ENCODE results near the gene ADRA2B. TPM values are rescaled to one million over a fixed set of nuclear protein-coding genes. Genes with fewer than 3 reads are reported as not detected.

ADRA2B gene
- total RNA-seq, 4 donors from 2014 or later: 0.93 to 3.6 (median 1.2) TPM

DNA sequence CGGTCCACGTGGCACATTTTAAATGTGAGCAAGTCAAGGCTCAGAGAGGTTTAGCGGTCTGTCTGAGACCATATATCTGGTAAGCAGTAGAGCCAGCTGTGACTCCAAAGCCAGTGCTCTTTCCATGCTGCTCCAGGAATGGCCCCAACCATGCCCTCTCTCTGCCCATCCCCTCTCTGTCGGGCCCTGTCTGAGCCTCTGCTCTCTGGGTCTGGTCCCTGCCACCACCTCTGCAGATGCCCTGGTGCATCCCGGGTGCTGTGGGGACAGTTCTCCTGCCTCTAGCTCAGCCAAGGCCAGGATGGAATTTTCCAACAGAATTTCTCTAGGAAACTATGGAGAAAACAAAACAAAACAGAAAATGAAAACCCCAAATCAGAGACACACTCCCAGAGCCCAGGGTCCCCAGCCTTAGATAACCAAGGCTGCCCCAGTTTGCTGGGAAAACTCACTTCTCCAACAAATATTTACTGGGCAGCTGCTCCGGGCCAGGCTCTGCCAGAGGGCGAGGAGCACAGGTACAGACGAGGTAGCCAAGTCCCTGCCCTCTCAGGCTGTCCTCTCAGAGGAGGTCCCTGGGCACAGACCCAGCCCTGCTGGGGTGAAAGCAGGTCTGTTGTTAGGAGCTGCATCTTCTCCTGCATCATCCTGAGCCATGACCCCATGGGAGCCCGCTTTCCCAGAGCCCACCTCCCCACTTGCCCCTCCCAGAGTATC is 9.2 kb downstream of the ADRA2B start:
- no peak overlapping the region for H3K4me3 ChIP-seq
- H3K27me3 ChIP-seq: peaks cover 3% of the 10 kb centered on the region
- H3K27ac ChIP-seq: no peak overlapping the region
- 66% methylated on average over 4 of the region's 9 CpGs for whole genome bisulfite sequencing
- no peaks in the 10 kb centered on the region for H3K4me1 ChIP-seq
- TF ChIP-seq POLR2A (IDR thresholded peaks at IDR 0.05): no peak
- no peak for TF ChIP-seq CTCF (IDR thresholded peaks at IDR 0.05)
- no peak for TF ChIP-seq EP300 (IDR thresholded peaks at IDR 0.05)
- TF ChIP-seq POLR2AphosphoS5 (IDR thresholded peaks at IDR 0.05): no peak
- no peaks in the 10 kb centered on the region for H3K36me3 ChIP-seq
- peaks cover 7% of the 10 kb centered on the region for H3K9me3 ChIP-seq
- peak in 1 of 2 donors; percentile 47 for DNase-seq (ENCODE audit: low spot score in 2 of 2)

- no peak overlapping the region for H3K4me3 ChIP-seq
- WGBS: 96% methylated on average over 8 of the region's 8 CpGs
- no peak overlapping the region for H3K27ac ChIP-seq
- peaks cover 3% of the 10 kb centered on the region for H3K27me3 ChIP-seq
- DNase-seq (ENCODE audit: low spot score in 2 of 2): peak; percentile 27 to 41
- H3K4me1 ChIP-seq: no peaks in the 10 kb centered on the region
- TF ChIP-seq POLR2A (IDR thresholded peaks at IDR 0.05) (no peak), EP300 (IDR thresholded peaks at IDR 0.05) (no peak), POLR2AphosphoS5 (IDR thresholded peaks at IDR 0.05) (no peak), CTCF (IDR thresholded peaks at IDR 0.05) (no peak)
- no peaks in the 10 kb centered on the region for H3K36me3 ChIP-seq
- H3K9me3 ChIP-seq: peaks cover 7% of the 10 kb centered on the region
Observed at GRCh38 chr2:96105994-96106715, 10.2 kb downstream of the ADRA2B start.

GRCh38 chr2:96105152-96105915 is 11.0 kb downstream of the ADRA2B start:
- Histone ChIP-seq H3K4me3 (no peak overlapping the region), H3K4me1 (no peaks in the 10 kb centered on the region), H3K36me3 (no peaks in the 10 kb centered on the region), H3K27me3 (peaks cover 3% of the 10 kb centered on the region), H3K9me3 (peaks cover 7% of the 10 kb centered on the region), H3K27ac (no peak overlapping the region)
- peak; percentile 36 to 54 for DNase-seq (ENCODE audit: low spot score in 2 of 2)
- WGBS: 89% methylated on average over 2 of the region's 3 CpGs
- TF ChIP-seq POLR2AphosphoS5 (IDR thresholded peaks at IDR 0.05) (no peak), POLR2A (IDR thresholded peaks at IDR 0.05) (no peak), CTCF (IDR thresholded peaks at IDR 0.05) (no peak), EP300 (IDR thresholded peaks at IDR 0.05) (no peak)

DNA sequence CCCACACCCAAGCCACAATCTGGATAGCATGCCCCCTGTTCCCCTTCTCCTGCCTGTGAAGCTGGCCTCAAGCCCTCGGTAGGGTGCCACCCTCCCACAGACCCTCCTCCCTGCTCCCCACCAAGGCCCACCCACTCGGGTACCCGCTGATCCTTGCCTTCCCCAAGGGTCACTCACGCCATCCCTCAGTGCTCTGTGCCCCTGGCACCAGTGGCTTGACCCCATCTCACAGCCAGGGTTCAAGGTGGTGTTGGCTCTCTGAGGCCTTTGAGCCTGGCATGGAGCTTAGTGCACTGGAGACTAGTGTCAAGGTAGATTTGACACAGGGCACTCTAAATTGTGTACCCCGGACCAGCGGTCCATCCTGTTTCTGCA is 11.9 kb downstream of the ADRA2B start:
- H3K27me3 ChIP-seq: peaks cover 3% of the 10 kb centered on the region
- peaks cover 7% of the 10 kb centered on the region for H3K9me3 ChIP-seq
- 86% methylated on average over 5 of the region's 6 CpGs for WGBS
- no peaks in the 10 kb centered on the region for H3K4me1 ChIP-seq
- DNase-seq (ENCODE audit: low spot score in 2 of 2): peak; percentile 49 to 70
- no peaks in the 10 kb centered on the region for H3K36me3 ChIP-seq
- H3K4me3 ChIP-seq: no peak overlapping the region
- TF ChIP-seq EP300 (IDR thresholded peaks at IDR 0.05) (no peak), POLR2AphosphoS5 (IDR thresholded peaks at IDR 0.05) (no peak), CTCF (IDR thresholded peaks at IDR 0.05) (no peak), POLR2A (IDR thresholded peaks at IDR 0.05) (no peak)
- H3K27ac ChIP-seq: no peak overlapping the region
